BJ (cell line): Measurements from ENCODE around the gene NUDT11. TPM values are rescaled to one million over a fixed set of nuclear protein-coding genes. Genes with fewer than 3 reads are reported as not detected.
"Not testable (repeated sequence)": the region's sequence is repeated elsewhere in the genome, so short reads cannot be mapped to it uniquely, and the experiment has no call there.

Experiments
- CTCF ChIA-PET: fragments of 350-600 bp; formaldehyde crosslinking; extraction: SDS; loops from one replicate; lab custom pipeline; 2021; ENCODE audit warnings: antibody characterized with exemption, inconsistent platforms; lab: Yijun Ruan, JAX
- POLR2A ChIA-PET: fragments of 300-600 bp; sonication (Branson Sonifier 250); formaldehyde crosslinking; extraction: SDS; loops from one replicate; lab custom pipeline; 2021; ENCODE audit warnings: antibody characterized with exemption; lab: Charles Lee
- DNase-seq: peaks from one replicate; pipeline ENCODE4 v3.0.0-alpha.2; 2011; ENCODE audit warnings: low read depth
- H3K27me3 ChIP-seq: 2 replicates; pipeline ENCODE4 v1.6.0; 2011; ENCODE audit warnings: low read length; ENCODE audit not compliant: control insufficient read depth, insufficient read depth
- H3K36me3 ChIP-seq: 2 replicates; pipeline ENCODE4 v1.5.1; 2011; ENCODE audit warnings: low read length; ENCODE audit not compliant: control insufficient read depth, insufficient read depth
- H3K4me3 ChIP-seq: 2 replicates; pipeline ENCODE4 v1.5.1; 2011; ENCODE audit warnings: low read depth, mild to moderate bottlenecking, control low read depth, low read length
- polyA plus RNA-seq: library from polyadenylated mRNA; depleted of rRNA; stranded (reverse); fragments of >200 nt; gene quantifications from 2 replicates; pipeline ENCODE4 v1.2.3, GENCODE V29; 2011
- TF ChIP-seq, protein P1 (sequence below): IDR thresholded peaks from 2 replicates; pipeline ENCODE4 v1.5.1; 2011; ENCODE audit warnings: low read depth, mild to moderate bottlenecking, control low read depth, inconsistent platforms, low read length, moderate library complexity; ENCODE audit not compliant: insufficient read depth

Gene NUDT11
- polyA plus RNA-seq, 1 experiment, result 5.6 TPM

DNA sequence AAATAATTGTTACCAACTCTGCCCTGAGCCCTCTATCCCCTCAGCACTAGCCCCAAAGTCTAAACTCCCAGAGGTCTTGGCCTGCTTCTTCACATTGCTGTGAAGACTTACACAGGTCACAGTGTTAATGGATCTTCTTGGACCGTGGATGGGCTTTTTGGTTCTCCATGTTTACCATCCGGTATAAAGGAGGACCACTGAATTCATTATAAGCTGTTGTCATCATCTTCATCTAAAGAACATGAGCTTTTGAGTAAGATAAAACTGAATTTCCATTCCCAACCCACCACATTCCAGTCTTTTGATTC is 8.5 kb downstream of the NUDT11 start:
- no peaks in the 10 kb centered on the region for H3K36me3 ChIP-seq
- no peak overlapping the region for H3K4me3 ChIP-seq
- TF ChIP-seq, protein P1, sequence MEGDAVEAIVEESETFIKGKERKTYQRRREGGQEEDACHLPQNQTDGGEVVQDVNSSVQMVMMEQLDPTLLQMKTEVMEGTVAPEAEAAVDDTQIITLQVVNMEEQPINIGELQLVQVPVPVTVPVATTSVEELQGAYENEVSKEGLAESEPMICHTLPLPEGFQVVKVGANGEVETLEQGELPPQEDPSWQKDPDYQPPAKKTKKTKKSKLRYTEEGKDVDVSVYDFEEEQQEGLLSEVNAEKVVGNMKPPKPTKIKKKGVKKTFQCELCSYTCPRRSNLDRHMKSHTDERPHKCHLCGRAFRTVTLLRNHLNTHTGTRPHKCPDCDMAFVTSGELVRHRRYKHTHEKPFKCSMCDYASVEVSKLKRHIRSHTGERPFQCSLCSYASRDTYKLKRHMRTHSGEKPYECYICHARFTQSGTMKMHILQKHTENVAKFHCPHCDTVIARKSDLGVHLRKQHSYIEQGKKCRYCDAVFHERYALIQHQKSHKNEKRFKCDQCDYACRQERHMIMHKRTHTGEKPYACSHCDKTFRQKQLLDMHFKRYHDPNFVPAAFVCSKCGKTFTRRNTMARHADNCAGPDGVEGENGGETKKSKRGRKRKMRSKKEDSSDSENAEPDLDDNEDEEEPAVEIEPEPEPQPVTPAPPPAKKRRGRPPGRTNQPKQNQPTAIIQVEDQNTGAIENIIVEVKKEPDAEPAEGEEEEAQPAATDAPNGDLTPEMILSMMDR, result no peak
- ChIA-PET POLR2A (no interaction called here), CTCF (interaction anchor here (1.1 to 1.4 kb wide), 5 partner anchors 10 to 122 kb away, joined by 3 to 4 read pairs (median 4); no protein-coding TSS in a partner anchor)
- no peak for DNase-seq
- H3K27me3 ChIP-seq, result no peaks in the 10 kb centered on the region

DNA sequence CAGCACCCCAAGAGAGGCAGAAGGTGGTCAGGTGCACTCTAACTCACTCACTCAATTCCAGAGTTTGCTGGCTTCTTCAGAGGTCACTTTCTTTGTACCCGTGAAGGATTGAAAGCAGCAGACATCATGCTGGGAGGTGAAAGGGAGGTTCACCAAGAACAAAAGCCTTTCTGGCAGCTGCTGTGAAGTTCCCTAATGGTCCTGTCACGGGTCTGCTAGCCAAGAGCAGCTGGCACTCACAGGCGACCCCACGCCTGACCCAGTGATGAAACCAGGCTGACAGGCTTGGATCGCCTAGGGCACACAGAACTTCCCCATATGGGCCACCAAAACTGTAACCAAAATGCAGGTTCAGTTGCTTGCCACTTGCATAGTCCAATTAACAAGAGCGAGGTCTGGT is 11.8 kb downstream of the NUDT11 start:
- ChIA-PET POLR2A (no interaction called here), CTCF (interaction anchor here (1.2 kb wide), 1 partner anchor 24 kb away, joined by 4 read pairs; no protein-coding TSS in a partner anchor)
- H3K4me3 ChIP-seq, result no peak overlapping the region
- no peaks in the 10 kb centered on the region for H3K27me3 ChIP-seq
- TF ChIP-seq, protein P1, result no peak
- no peak for DNase-seq
- no peaks in the 10 kb centered on the region for H3K36me3 ChIP-seq

DNA sequence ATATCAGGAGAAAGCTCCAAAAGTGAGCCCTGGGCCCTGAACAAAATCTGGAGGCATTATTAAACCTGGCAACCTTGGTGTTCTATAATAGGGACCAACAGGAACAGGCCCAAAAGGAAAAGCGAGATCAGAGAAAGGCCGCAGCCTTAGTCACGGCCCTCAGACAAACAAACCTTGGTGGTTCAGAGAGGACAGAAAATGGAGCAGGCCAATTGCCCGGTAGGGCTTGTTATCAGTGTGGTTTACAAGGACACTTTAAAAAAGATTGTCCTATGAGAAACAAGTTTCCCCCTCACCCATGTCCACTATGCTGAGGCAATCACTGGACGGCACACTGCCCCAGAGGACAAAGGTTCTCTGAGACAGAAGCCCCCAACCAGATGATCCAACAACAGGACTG is 14.0 kb downstream of the NUDT11 start:
- H3K36me3 ChIP-seq, H3K27me3 ChIP-seq, H3K4me3 ChIP-seq, POLR2A ChIA-PET, CTCF ChIA-PET, DNase-seq: not testable (repeated sequence)

DNA sequence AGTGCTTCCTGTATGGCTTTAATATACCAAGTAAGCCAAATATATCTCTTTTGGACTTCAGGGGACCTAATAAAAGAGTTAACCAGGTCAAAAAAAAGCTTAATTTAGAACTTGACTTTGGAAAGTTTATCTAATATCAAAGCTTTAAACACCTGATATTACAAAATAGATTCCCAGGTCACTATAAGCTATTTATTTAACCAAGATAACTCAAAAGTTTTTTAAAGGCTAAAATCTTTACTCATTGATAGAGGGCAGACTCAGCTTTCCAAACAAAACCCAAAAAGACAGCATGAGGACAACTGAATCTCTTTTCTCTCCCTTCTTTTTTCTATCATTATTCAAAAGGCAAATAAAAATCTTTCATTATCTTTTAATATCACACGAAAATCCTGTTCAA is 19.5 kb downstream of the NUDT11 start:
- Histone ChIP-seq H3K27me3 (no peaks in the 10 kb centered on the region), H3K4me3 (no peak overlapping the region), H3K36me3 (no peaks in the 10 kb centered on the region)
- ChIA-PET CTCF (interaction anchor here (1.8 kb wide), 1 partner anchor 16 kb away, joined by 8 read pairs; no protein-coding TSS in a partner anchor), POLR2A (no interaction called here)
- DNase-seq, result no peak
- TF ChIP-seq, protein P1, result no peak

DNA sequence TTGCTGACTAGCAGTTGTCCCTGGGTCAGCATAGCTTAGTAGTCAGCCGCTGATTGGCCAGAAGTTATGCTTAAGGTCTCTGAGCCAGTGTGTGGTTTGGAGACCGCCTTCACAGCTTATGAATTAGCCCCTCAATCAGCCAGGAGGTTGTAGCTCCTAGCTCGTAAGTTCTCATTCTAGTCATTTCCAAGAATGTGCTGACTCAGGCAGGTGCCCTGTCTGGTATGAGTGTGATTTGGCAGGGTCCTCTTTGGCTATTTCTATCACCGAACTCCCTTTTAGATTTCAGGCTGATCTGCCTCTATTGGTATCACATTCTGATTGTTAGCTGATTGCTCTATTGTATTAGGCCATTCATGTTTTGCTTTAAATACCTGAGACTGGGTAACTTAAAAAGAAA is 33.1 kb downstream of the NUDT11 start:
- TF ChIP-seq, protein P1, result no peak
- Histone ChIP-seq H3K4me3 (no peak overlapping the region), H3K36me3 (no peaks in the 10 kb centered on the region), H3K27me3 (no peaks in the 10 kb centered on the region)
- no peak for DNase-seq
- CTCF ChIA-PET, result no interaction called here
- POLR2A ChIA-PET, result no interaction called here
